ENCODE measurements around the gene TREM1.

DNA sequence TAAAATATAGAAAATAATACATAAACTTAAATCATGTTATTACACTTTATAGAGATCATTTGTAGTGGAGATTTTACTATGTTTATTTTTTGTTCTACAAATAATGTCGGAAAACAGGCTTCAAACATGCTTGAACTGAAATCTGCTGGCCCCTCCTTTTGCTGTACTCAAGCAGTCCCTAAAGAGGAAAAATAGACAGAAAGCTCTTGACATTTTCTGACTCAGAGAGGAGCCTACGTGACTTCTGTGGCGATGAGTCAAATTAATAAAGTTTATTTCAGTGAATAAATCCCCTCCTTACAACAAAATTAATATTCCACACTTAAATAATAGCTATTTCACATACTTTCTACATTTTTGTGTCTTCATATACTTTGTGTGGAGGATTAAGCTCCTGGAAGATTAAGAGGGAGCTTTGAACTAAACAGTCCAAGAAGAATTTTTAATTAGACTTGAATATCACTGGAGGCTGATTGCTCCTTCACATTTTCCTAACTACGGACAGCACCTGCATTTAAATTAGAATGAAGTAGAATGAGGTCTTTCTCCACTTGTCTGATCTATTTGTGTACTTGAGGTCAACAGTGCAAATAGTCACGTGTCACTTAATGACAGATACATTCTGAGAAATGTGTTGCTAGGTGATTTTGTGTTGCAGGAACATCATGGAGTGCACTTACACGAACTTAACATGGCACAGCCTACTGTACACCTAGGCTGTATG, 1.7 kb upstream of the TREM1 start:
- no peak for TF ChIP-seq CTCF (IDR thresholded peaks at IDR 0.05)
- TF ChIP-seq POLR2A (IDR thresholded peaks at IDR 0.05): no peak
